ENCODE results near the gene SLC5A7.

SLC5A7 gene

GRCh38 chr2:108029496-108029895 lies 43.2 kb downstream of the SLC5A7 start:
- H3K36me3 Mint-ChIP-seq, result no peaks in the 10 kb centered on the region
- no peaks in the 10 kb centered on the region for H3K27me3 Mint-ChIP-seq
- H3K4me3 Mint-ChIP-seq, result no peak overlapping the region
- no peak overlapping the region for H3K27ac Mint-ChIP-seq
- ATAC-seq (ENCODE audit: low read depth), result no peak
- DNase-seq (ENCODE audit: low spot score in 2 of 2), result no peak
- H3K4me1 Mint-ChIP-seq, result no peaks in the 10 kb centered on the region
- H3K9me3 Mint-ChIP-seq, result no peaks in the 10 kb centered on the region

GRCh38 chr2:108029912-108030311 lies 43.6 kb downstream of the SLC5A7 start:
- Mint-ChIP-seq H3K4me3 (no peak overlapping the region), H3K27ac (no peak overlapping the region), H3K9me3 (no peaks in the 10 kb centered on the region), H3K27me3 (no peaks in the 10 kb centered on the region), H3K4me1 (no peaks in the 10 kb centered on the region), H3K36me3 (no peaks in the 10 kb centered on the region)
- ATAC-seq (ENCODE audit: low read depth) (no peak), DNase-seq (ENCODE audit: low spot score in 2 of 2) (no peak)

- ATAC-seq (ENCODE audit: low read depth) (no peak), DNase-seq (ENCODE audit: low spot score in 2 of 2) (no peak)
- Mint-ChIP-seq H3K36me3 (no peaks in the 10 kb centered on the region), H3K27ac (no peak overlapping the region), H3K9me3 (no peaks in the 10 kb centered on the region), H3K4me3 (no peak overlapping the region), H3K4me1 (no peaks in the 10 kb centered on the region), H3K27me3 (no peaks in the 10 kb centered on the region)
Measured at GRCh38 chr2:108031471-108031941, 45.2 kb downstream of the SLC5A7 start.

GRCh38 chr2:108034843-108035242 lies 48.5 kb downstream of the SLC5A7 start:
- H3K9me3 Mint-ChIP-seq, result peaks cover 4% of the 10 kb centered on the region
- H3K36me3 Mint-ChIP-seq, result no peaks in the 10 kb centered on the region
- no peak overlapping the region for H3K27ac Mint-ChIP-seq
- no peaks in the 10 kb centered on the region for H3K27me3 Mint-ChIP-seq
- no peak for ATAC-seq (ENCODE audit: low read depth)
- H3K4me1 Mint-ChIP-seq, result no peaks in the 10 kb centered on the region
- H3K4me3 Mint-ChIP-seq, result no peak overlapping the region
- DNase-seq (ENCODE audit: low spot score in 2 of 2), result no peak

GRCh38 chr2:108048752-108049151 lies 62.4 kb downstream of the SLC5A7 start:
- H3K27ac Mint-ChIP-seq, result no peak overlapping the region
- no peaks in the 10 kb centered on the region for H3K27me3 Mint-ChIP-seq
- no peak for ATAC-seq (ENCODE audit: low read depth)
- peaks cover 8% of the 10 kb centered on the region for H3K9me3 Mint-ChIP-seq
- DNase-seq (ENCODE audit: low spot score in 2 of 2), result no peak
- no peak overlapping the region for H3K4me3 Mint-ChIP-seq
- H3K36me3 Mint-ChIP-seq, result no peaks in the 10 kb centered on the region
- no peaks in the 10 kb centered on the region for H3K4me1 Mint-ChIP-seq

- ATAC-seq (ENCODE audit: low read depth) (no peak), DNase-seq (ENCODE audit: low spot score in 2 of 2) (no peak)
- Mint-ChIP-seq H3K9me3 (peaks cover 1% of the 10 kb centered on the region), H3K27ac (no peak overlapping the region), H3K4me3 (no peak overlapping the region), H3K27me3 (no peaks in the 10 kb centered on the region), H3K36me3 (no peaks in the 10 kb centered on the region), H3K4me1 (no peaks in the 10 kb centered on the region)
Measured at GRCh38 chr2:108058576-108059137, 72.3 kb downstream of the SLC5A7 start.

- no peaks in the 10 kb centered on the region for H3K4me1 Mint-ChIP-seq
- no peak for ATAC-seq (ENCODE audit: low read depth)
Measured at GRCh38 chr2:108061439-108062042, 75.2 kb downstream of the SLC5A7 start.

More at GRCh38 chr2:108061439-108062042, 75.2 kb downstream of the SLC5A7 start:
- H3K9me3 Mint-ChIP-seq, result peaks cover 2% of the 10 kb centered on the region
- H3K4me3 Mint-ChIP-seq, result no peak overlapping the region
- no peaks in the 10 kb centered on the region for H3K36me3 Mint-ChIP-seq
- H3K27ac Mint-ChIP-seq, result no peak overlapping the region
- no peak for DNase-seq (ENCODE audit: low spot score in 2 of 2)
- H3K27me3 Mint-ChIP-seq, result no peaks in the 10 kb centered on the region
